Measurements from ENCODE around the gene REG4.

The REG4 gene

DNA sequence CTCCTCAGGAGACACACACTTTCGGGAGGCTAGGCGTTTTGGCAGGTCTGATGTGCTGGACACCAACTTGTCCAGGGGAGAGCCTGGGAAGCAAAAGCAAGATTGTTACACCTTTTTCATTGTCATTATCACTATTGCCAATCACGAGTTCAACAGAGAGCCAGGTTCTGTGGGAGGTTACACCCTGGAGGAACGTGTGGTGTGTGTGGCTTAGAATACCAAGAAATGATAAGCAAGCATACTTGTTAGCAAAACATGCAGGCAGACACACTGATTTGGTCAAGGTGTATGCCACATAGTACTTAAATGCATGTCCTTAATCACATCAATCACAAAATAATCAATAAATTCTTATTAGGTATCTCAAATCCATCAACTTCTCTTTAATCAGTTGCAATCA, 58.7 kb downstream of the REG4 start:
- Mint-ChIP-seq H3K4me3 (no peak overlapping the region), H3K27me3 (peaks cover 12% of the 10 kb centered on the region), H3K36me3 (ENCODE audit: low read depth) (no peaks in the 10 kb centered on the region), H3K9me3 (no peaks in the 10 kb centered on the region), H3K27ac (no peak overlapping the region), H3K4me1 (ENCODE audit: low read depth) (peaks cover 2% of the 10 kb centered on the region)
- DNase-seq, result no peak

DNA sequence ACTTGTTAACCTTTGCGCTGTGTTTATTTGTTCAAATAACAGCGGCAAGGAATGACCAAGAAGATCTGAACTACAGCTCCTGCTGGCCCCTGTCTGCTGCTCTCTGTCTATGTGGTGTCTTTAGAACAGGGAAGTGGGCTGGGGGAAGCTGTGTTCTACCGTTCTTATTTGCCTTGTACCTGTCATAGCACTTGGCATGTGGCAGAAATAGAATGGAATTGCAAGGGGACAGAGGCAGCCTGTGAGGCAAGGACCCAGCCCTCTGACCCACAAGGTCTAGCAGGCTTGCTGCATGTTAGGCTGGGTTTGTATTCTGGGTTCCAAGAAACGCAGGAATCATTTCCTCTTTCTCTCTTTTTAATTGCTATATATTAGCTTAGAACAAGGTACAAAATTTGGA, 63.2 kb downstream of the REG4 start:
- H3K27ac Mint-ChIP-seq, result no peak overlapping the region
- H3K4me1 Mint-ChIP-seq (ENCODE audit: low read depth), result peaks cover 22% of the 10 kb centered on the region
- no peak overlapping the region for H3K4me3 Mint-ChIP-seq
- no peak for DNase-seq
- H3K36me3 Mint-ChIP-seq (ENCODE audit: low read depth), result peaks cover 13% of the 10 kb centered on the region
- H3K27me3 Mint-ChIP-seq, result peaks cover 8% of the 10 kb centered on the region
- no peaks in the 10 kb centered on the region for H3K9me3 Mint-ChIP-seq

DNA sequence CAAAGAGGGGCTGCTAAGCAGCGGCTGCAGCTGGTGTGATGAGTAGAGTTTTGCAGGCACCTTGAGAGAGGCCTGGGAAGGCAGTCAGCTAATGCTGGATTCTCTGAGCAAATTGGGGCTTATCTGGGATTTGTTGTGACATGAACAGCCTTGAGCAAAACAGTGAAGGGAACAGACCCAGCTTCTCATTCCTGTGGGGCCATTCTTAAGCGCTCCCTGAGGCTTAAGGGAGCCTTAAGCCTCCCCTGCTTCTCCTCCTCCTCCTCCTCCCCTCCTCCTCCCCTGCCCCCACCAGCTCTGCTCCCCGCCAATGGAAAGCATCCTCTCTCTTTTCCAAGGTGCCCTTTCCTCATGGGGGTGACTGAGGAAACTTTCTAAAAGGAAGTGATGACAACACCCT, 63.8 kb downstream of the REG4 start:
- Mint-ChIP-seq H3K27me3 (peaks cover 7% of the 10 kb centered on the region), H3K36me3 (ENCODE audit: low read depth) (peaks cover 15% of the 10 kb centered on the region), H3K4me3 (no peak overlapping the region), H3K9me3 (no peaks in the 10 kb centered on the region), H3K4me1 (ENCODE audit: low read depth) (peaks cover 22% of the 10 kb centered on the region), H3K27ac (no peak overlapping the region)
- no peak for DNase-seq

DNA sequence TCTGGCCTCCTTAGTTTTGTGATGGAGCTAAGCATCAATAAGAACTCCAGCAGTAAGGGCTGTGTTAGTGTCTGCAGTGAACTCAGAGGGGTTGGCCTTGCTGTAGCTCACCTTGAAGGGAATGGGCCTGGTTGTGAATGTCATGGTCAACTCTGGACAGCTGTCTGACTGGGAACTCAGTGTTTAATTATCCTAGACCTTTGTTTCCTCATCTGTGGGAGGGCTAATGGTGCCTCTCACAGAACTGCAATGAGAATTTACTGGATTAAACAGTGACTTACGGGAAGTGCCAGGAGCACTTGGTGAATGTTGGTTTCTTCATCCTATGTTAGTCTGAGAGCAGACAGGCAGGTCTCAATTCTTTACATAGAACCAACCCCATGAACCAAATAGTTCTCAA, 66.2 kb downstream of the REG4 start:
- no peak for DNase-seq
- Mint-ChIP-seq H3K4me1 (ENCODE audit: low read depth) (peaks cover 22% of the 10 kb centered on the region), H3K27ac (no peak overlapping the region), H3K9me3 (no peaks in the 10 kb centered on the region), H3K27me3 (no peaks in the 10 kb centered on the region), H3K36me3 (ENCODE audit: low read depth) (peaks cover 33% of the 10 kb centered on the region), H3K4me3 (no peak overlapping the region)

DNA sequence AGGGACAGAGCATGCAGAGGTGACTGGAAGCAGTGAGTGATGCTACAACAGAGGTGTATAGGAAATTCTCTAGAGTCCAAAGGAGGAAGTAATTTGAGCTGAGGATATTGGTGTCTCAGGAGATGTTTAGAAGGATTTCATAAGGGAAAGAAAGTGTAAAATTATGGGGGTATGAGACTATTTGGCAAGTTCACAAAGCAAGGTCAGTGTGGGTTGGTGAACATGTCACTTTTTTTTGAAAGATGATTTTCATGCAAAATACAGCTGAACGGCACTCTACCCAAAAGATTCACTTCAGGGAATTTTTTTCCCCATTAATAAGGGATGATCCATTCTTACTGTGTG, 66.7 kb downstream of the REG4 start:
- Mint-ChIP-seq H3K27me3 (no peaks in the 10 kb centered on the region), H3K4me1 (ENCODE audit: low read depth) (peaks cover 22% of the 10 kb centered on the region), H3K27ac (no peak overlapping the region), H3K9me3 (no peaks in the 10 kb centered on the region), H3K36me3 (ENCODE audit: low read depth) (peaks cover 38% of the 10 kb centered on the region), H3K4me3 (no peak overlapping the region)
- no peak for DNase-seq

All from activated T-cell treated with anti-CD3 and anti-CD28 coated beads, Interleukin-2, amount 50 U/mL, for 24 hours (primary cell).